Prostate gland (tissue), 2 donors: Measurements from ENCODE around the gene TAC4. TPM values are rescaled to one million over a fixed set of nuclear protein-coding genes. Genes with fewer than 3 reads are reported as not detected.

Experiments used
- total RNA-seq, 2 donors: library from RNA; depleted of rRNA; stranded (reverse); fragments of >200 nt; gene quantifications; one replicate each; pipeline ENCODE4 v1.1.0, GENCODE V29; 2016

Gene TAC4
- total RNA-seq, 2 donors from 2014 or later = not detected

Other genes starting within 250 kb of the TAC4 start
- gene SPOP, start 170.0 kb downstream of the TAC4 start, total RNA-seq = 10 to 100 TPM; 80.8 to 93.0 TPM
- gene SLC35B1, start 140.1 kb downstream of the TAC4 start, total RNA-seq = 10 to 100 TPM; 31.0 to 81.0 TPM
- gene FAM117A, start 83.9 kb downstream of the TAC4 start, total RNA-seq = 10 to 100 TPM; 30.9 to 46.4 TPM
- 10 to 100 TPM; 48.3 to 78.6 TPM for gene KAT7, start 59.4 kb downstream of the TAC4 start, total RNA-seq
- gene DLX4, start 121.1 kb upstream of the TAC4 start, total RNA-seq = not detected
- under 1 TPM; 0.36 to 0.68 TPM for gene DLX3, start 147.2 kb upstream of the TAC4 start, total RNA-seq
- gene ITGA3, start 208.0 kb upstream of the TAC4 start, total RNA-seq = 10 to 100 TPM; 67.0 to 71.3 TPM
- gene PDK2, start 247.3 kb upstream of the TAC4 start, total RNA-seq = 10 to 100 TPM; 47.1 to 79.5 TPM